CD1c-positive myeloid dendritic cell (primary cell): Measurements from ENCODE around the gene SYT17.

Experiments
- DNase-seq: peaks from one replicate; pipeline ENCODE4 v3.0.0-alpha.2; 2016; ENCODE audit errors: extremely low spot score

Gene SYT17

DNA sequence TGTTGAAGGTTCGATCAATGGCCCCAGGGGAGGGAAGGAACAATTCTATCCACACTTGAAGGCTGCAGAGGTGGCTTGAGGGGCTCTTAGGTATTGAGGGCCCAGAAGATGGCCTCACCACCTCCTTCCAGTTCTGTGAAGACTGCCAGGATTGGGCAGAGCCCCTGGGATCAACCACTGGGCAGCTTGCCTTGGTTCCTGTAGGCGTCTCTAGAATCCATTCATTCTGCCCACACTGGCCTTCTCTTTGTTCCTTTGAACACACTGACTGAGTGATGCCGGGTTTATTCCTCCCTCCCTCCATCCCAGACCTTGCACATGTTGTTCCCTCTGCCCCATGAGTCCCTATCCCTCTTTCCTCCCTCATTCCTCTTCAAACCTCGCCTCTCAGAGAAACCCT lies 50.5 kb downstream of the SYT17 start:
- no peak for DNase-seq

DNA sequence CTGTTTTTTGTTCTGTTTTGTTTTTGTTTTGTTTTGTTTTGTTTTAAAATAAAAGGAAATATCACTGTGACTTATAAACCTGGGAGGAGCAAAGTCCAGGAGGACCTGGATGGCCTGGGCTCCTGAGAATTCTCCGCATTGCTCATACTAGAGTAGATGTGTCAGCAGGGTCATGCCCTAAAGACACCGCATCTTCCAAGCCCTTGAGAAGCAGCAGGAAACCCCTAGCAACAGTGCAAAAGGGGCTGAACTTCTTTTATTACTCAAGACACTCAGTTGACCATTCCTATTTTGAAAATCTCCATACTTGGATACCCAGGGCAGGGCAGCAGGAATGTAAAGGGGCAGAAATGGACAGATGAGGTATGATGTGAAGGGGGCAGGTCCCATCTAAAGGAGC lies 51.8 kb downstream of the SYT17 start:
- DNase-seq: no peak

DNA sequence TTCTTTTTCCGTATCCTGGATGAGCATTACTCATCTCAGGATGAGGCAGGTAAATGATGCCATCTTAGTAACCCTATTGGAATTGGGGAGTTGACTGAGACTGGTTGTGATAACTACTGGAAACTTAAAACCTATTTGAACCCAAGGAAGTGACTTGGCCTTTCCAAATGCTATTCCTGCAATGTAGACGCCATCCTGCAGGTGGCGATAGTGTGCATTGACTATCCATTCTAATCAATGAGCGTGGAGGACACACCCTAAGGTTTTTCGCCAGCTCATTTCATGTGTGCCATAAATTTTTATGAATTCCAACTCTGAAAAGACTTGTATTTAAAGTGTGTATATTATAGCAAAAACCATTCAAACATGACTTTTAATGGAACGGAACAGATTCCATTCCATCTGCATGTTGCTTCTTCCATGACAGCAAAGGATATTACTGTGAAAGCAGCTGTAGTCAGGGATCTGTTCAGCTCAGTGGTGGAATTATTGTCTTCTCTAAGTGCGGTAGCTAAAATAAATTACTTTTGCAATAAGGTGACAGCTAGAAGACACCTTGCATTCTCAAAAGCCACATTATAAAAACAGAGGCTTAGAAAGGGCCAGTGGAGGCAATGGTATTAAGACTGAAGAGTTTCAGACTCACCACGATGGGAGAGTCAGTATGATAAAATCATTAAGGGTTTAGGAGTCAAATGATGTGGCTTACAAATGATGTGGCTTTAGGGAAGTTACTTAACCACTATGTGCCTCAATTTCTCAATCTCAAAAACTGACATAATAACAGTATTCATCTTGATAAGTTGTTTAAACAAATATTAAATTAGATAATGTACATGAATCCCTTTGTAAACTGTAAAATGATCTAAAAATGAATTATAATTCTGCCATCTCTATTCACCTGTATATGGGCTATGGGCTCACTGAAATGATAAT lies 55.5 kb downstream of the SYT17 start:
- DNase-seq: peak; percentile 18

DNA sequence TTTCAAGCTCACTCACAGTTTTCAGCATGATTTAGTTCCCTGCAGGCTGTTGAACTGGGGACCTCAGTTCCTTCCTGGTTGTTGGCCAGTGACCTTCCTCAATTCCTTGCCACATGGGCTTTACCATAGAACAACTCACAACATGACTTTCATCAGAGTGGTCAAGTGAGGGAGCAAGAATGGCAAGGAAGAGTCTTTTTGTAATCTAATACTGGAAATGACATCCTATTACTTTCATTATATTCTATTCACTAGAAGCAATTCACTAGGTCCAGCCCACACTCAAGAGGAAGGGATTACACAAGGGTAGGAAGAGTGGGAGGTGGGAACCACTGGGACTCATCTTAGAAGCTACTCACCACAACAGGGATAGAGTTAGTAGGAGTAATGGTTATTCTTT lies 57.6 kb downstream of the SYT17 start:
- DNase-seq: peak; percentile 80

DNA sequence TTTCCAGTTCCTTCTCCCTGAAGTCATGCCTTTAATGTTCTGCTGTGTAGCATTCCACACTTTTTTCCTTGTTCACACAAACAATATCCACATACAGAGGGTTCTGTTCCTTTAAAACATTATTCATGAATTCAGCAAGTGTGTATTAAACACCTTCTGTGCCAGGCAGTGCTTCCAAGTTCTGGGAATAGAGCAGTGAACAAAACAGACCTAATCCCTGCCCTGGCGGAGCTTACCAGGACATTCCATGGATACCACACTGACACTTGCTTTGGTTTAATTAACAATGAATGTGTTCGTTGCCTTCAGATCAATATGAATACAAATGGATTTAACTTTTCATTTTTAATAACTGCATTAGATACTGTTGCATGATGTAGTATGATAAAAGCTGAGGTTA lies 59.6 kb downstream of the SYT17 start:
- DNase-seq: no peak

DNA sequence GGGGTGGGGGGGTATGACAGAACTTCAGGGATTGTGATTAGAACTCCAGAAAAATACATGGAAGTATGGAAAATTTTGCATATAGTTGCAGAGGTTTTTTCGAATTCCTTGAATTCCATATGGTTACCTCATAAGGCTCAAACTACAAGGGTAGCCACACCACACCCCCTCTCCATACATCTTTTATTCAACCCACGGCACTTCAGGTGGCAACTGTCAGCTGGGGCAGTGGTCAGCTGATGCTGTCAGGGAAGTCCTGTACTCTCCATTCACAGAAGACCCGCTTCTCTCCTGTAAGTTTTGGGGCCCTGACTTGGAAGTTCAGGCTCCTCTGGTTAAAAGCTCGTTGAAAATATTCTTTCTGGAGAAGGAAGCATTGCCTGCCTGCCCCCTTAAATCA lies 60.0 kb downstream of the SYT17 start:
- DNase-seq: no peak

DNA sequence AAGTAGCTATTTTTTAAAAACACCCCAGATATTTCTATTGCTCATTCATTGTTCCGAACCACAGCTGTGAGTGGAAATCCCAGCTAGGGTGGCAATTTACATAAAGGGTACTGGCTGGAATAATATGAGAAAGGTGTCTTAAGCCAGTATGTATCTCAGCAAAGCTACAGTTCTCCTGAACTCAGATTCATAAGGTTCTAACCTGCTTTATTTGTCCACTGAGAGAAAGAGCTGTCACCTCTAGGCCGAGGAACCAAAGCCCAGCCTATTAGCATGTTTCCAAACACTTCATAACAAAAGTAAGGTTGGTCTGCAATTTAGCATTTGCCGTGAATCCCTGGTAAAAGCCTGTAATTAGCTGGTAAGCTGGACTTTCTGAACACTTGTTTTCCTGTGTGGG lies 60.5 kb downstream of the SYT17 start:
- no peak for DNase-seq

DNA sequence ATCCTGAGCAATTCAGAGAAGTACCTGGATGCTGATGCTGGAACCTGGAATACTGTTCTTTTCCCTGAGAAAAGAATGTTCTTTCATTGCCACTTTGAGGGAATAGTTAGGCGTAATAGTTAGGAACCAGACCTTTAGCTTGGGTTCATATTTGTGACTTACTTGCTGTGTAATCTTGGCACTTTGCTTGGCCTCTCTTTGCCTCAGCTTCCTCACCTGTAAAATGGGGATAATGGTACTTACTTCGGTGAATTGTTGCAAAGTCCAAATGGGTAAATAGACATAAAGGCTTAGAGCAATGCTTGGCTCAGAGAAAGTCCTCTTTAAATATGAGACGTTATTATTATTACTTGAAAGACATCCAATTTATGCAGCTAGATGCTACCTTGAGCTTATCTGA lies 62.5 kb downstream of the SYT17 start:
- DNase-seq: no peak

DNA sequence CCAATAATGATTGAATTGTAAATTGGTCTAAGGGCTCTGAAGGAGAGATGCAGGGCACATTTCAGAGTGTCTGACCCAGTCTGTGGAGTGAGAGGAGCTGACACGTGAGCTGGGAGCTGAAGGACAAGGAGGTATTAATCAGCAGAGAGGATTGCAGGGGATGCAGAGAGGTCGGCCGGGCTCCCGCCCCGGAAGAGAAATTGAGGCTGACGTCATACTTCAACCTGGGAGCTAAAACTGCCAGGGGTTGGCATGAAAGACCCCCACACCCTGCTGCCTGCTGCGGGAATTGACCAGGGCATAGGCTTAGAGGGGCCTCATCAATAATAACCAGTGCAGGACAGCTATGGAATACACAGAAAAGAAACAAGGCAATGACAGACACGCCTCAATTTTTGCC lies 63.8 kb downstream of the SYT17 start:
- DNase-seq: no peak

DNA sequence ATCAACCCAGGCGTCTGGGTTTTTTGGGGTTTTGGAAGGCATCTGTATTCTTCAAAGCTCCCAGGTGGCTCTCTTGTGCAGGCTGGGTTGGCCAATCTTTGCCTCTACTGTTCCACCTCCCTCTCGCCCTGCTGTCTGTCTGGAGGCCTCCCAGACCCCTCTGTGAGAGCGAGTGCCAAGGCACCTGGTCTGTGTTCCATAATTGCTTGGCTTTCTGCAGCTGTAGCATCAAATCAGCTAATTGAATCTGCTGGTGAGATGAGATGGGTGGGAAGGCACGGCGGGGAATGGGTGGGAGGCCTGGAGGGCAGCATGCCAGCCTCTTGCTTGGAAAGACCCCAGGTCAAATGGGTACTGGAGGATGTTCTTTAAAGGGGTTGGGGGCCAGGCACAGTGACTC lies 64.9 kb downstream of the SYT17 start:
- DNase-seq: no peak

DNA sequence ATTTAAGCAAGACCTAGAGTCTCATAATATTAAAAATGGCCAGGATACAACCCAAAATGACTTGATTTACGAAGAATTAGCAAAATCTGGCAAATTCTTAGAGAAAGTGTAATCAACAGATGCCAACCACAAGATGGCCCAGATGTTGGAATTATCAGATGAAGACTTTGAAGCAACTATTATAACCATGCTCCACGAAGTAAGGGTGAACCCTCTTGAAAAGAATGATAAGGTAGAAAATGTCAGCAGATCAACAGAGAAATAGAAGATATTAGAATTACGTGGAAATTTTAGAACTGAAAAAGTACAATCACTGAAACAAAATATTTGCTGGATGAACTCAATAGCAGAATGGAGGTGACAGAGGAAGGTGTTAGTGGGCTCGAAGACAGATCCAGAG lies 67.4 kb downstream of the SYT17 start:
- DNase-seq: no peak

DNA sequence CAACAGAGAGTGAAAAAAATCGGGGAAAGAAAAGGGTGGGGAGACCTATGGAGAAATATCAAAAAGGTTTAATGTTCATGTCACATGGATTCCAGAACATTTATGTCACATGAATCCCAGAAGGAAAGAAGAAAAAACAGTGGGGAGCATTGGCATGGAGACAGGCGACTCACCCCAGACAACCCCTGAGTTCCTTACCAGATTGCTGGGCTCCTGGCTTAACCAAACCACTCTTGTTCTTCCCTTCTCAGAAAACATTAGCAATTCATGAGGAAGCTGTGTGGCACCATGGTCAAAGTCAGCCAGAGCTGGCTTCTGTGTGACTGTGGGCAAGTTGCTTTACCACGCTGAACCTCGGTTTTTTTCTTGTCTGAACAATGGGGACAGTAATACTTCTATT lies 67.8 kb downstream of the SYT17 start:
- no peak for DNase-seq

DNA sequence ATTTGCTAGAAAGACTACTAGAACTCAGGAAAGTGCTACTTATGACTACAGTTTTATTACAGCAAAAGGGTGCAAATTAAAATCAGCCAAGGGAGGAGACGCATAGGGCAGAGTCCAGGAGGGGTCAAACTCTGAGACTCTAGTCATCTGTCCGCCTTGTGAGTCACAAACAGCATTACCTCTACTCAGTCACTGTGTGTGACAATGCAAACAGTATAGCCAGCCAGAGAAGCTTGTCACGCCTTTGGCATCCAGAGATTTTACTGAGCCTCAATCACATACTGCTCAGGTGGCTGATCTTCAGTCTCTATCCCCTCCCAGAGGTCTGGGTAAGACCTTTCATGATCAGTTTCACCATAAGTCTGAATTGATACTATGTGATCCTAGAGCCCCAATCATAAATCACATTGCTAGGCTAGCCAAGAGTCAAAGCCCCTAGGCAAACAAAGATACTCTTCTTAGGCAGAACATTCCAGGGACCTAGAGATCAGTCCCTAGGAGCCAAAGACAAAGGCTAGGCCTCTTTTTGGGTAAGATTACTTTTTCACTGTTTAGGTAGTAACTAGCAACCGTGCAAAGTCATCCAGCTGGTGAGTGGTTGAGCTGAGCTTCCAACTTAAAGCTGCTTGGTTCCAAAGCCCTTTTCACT lies 68.6 kb downstream of the SYT17 start:
- DNase-seq: no peak

DNA sequence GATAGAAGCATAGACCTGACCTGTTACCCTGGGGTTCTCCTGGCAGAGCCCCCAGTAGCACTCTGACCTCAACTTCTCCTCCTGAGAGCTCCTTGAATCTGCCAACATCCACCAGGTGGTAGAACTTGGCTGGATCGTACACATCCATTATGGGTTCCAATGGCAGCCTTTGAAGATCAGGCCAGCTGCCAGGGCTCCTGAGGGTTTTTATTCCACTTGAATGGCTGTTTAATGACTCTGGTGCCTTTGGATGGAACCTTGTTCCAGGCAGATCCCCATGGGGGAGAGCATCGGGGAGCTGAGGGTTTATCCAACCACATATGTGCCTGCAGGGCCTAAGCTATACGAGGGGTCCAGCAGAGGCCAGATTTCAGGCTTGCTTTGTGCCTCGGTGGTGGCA lies 70.4 kb downstream of the SYT17 start:
- no peak for DNase-seq

DNA sequence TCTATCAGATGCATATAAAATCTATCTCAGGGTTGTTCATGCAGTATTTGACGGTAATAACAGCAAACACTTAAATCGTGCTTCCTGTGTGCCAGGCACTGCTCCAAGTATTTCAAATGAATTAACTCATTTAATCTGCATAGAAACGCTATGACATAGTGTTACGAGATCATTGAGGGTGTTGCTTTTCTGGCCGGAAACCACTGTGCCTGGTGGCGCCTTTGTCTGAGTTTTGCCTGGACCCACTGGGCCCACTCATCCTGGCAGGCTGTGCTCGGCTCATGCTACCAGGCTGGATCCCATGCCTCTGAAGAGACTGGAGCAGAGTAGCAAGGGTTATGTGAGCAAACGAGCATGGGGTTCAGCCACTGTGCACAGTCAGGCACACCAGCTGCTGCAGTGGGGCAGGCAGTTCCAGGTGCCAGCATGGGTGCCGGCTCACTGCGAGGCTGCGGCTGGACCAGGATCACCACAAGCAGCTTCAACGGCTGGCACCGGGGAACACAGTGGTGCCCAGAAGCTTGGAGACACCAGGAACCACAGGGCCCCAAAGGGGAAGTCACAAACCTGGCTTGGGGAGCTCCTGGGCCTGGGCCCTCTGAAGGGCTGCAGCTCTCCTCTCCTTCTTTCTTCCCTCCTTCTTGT lies 71.6 kb downstream of the SYT17 start:
- DNase-seq: no peak

DNA sequence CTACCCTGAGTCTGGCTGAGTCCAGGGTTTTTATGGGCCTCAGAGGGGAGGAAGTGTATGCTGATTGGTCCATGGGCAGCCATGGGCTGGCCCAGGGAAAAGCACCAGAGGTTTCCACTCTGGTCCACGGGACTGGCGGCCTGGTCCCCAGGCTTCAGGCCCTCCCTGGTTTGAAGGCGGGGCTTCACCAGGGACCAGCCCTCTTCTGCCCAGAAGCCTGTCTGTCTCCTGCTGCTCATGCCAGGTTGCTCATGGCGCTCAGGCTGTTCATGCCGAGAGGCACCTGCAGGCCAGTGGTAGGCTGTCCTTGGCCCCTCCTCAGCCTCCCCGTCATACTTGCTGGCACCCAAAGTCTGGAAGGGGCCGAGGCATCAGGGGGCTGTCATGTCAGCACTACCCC lies 72.5 kb downstream of the SYT17 start:
- DNase-seq: no peak

DNA sequence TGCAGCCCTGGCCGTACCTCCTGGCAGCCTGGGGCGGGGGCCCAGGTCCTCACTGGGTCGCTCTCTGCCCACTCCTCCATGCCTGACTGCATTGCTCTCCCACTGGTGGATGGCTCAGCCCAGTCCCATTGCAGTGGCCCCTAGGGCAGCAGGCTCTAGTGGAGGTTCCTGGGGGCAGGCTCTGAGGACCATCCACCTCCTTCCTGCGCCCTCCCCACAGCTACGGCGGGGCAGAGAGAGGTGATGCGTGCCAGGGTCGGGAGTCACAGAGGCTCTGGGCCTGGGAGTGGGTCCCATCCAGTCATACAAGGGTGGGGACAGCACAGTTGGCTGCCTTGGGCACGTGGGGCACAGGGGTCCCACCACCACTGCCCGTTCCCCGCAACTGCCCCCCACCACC lies 73.5 kb downstream of the SYT17 start:
- DNase-seq: no peak

DNA sequence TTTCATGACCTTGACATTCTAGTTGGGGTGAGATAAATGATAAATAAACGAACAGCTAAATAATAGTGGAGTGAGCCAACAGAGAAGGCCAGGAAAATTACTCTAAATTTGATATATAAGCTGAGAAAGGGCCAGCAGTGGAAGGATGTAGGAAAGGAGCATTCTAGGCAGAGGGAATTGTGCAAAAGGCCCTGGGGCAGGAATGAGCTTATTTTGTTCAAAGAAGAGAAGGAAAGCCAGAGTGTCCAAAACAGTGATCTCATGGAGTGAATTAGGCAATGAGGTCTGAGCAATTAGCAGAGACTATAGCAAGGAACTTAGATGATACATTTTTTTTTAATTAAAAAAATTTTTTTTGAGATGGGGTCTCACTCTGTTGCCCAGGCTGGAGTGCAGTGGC lies 74.1 kb downstream of the SYT17 start:
- no peak for DNase-seq

DNA sequence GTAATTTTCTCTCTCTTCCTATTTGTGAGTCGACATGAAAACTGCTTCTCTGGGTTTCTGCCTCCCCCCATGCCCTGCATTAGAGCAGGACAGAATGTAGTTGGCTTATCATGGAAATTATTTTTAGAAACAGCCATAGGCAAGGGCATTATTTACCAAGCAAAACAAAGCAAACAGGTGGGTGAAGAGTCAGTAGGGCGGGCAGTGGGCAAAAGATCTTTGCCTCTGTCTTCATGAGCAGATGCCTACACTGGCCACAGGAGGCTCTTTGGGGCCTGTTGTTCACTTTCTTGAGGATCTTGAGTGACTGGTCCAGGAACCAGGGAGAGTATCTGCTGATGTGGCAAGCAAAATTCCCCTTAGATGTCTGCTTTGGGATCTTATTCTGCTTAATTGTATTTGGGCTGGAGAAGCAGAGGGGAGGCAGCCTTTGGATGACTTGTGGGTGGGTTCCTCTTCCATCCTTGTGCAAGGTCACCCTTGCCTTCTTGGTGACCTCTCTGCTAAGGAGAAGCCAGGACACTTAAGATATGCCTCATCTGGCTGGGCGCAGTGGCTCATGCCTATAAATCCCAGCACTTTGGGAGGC lies 75.0 kb downstream of the SYT17 start:
- peak; percentile 65 for DNase-seq

DNA sequence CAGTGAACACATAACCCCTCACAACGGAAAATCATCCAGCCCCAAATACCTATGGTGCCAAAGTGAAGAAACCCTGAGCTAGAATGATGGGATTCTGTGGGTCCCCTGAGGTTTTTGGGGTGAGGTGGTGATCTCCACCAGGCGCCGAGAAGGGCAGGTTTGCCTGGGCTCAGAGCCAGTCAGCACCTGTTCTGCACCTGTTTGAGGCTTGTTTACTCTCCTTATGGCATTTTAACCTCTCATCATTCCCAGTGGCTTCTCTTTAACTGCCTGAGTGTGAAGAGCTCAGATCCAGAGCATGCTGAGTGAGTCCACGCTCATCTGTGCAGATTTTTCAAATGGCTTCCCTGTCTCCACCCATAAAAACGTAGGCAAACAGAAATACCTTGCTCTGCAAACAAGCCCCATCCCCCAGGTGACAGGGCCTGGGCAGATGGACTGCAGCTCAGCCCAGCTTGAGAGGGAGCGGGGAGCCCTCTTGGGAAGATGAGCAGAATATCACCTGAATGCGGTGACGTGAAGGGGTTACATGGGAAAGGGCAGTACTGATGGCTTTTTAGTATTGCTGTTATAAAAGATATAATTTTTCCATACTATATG lies 77.4 kb downstream of the SYT17 start:
- DNase-seq: no peak

DNA sequence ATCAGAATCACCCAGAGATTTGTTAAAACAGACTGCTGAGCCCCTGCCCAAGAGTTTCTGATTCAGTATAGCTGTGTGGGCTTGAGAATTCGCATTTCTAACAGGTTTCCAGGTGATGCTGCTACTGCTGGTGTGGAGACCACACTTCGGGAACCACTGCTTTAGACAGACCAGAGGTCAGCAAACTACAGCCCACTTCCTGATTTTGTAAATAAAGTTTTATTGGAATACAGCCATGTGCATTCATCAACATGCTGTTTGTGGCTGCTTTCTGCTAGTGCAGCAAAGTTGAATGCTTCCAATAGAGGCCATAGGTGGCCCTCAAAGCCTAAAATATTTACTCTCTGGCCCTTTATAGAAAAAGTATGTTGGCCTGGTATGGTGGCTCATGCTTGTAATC lies 84.9 kb downstream of the SYT17 start:
- DNase-seq: no peak

DNA sequence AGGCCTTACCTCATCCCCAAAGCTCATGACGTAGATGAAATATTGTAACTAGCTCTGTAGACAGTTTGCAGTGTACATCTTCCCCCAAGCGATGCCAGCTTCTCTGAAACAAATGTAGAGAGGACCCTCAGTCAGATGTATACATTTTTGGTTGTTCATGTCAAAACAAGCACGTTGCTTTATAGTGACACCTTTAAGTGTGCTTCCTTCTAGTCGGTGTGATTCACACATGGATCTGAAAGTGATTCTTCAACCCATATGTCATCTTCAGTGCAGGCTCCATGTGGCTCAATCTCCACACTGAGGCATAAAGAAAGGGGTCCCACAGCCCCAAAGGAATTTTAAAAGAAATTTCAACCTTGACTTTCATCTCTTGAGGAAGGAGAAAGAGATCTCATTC lies 86.6 kb downstream of the SYT17 start:
- no peak for DNase-seq
